ENCODE measurements around the gene TRIM58. TPM values are rescaled to one million over a fixed set of nuclear protein-coding genes. Genes with fewer than 3 reads are reported as not detected.

The TRIM58 gene, protein sequence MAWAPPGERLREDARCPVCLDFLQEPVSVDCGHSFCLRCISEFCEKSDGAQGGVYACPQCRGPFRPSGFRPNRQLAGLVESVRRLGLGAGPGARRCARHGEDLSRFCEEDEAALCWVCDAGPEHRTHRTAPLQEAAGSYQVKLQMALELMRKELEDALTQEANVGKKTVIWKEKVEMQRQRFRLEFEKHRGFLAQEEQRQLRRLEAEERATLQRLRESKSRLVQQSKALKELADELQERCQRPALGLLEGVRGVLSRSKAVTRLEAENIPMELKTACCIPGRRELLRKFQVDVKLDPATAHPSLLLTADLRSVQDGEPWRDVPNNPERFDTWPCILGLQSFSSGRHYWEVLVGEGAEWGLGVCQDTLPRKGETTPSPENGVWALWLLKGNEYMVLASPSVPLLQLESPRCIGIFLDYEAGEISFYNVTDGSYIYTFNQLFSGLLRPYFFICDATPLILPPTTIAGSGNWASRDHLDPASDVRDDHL
- 1 to 10 TPM; 3.8 to 4.8 TPM for total RNA-seq
- polyA plus RNA-seq (ENCODE audit: insufficient read length in 6 of 6), result 1 to 10 TPM; 1.6 to 4.2 (median 3.5) TPM
- long read RNA-seq, donor 1, partial matches to known transcripts, result 0 of 3 reads
- long read RNA-seq, donor 1, other reads (novel, unspliced or antisense), result 0 of 3 reads
- long read RNA-seq, donor 2, partial matches to known transcripts, result 0 of 1 reads
- long read RNA-seq, donor 2, other reads (novel, unspliced or antisense), result 0 of 1 reads
- long read RNA-seq, donor 3, result 0 reads
- long read RNA-seq, donor 4, partial matches to known transcripts, result 1 of 2 reads
- long read RNA-seq, donor 4, other reads (novel, unspliced or antisense), result 0 of 2 reads
- long read RNA-seq, donor 5, partial matches to known transcripts, result 0 of 1 reads
- long read RNA-seq, donor 5, other reads (novel, unspliced or antisense), result 0 of 1 reads
- long read RNA-seq, donor 6, result 0 reads
- long read RNA-seq, donor 7, partial matches to known transcripts, result 0 of 1 reads
- long read RNA-seq, donor 7, other reads (novel, unspliced or antisense), result 0 of 1 reads
- long read RNA-seq, donor 8, result 0 reads
- long read RNA-seq, donor 9, result 0 reads
- long read RNA-seq, donor 10, partial matches to known transcripts, result 0 of 2 reads
- long read RNA-seq, donor 10, other reads (novel, unspliced or antisense), result 2 of 2 reads
- long read RNA-seq, donor 11, result 0 reads
- long read RNA-seq, donor 12, result 0 reads

DNA sequence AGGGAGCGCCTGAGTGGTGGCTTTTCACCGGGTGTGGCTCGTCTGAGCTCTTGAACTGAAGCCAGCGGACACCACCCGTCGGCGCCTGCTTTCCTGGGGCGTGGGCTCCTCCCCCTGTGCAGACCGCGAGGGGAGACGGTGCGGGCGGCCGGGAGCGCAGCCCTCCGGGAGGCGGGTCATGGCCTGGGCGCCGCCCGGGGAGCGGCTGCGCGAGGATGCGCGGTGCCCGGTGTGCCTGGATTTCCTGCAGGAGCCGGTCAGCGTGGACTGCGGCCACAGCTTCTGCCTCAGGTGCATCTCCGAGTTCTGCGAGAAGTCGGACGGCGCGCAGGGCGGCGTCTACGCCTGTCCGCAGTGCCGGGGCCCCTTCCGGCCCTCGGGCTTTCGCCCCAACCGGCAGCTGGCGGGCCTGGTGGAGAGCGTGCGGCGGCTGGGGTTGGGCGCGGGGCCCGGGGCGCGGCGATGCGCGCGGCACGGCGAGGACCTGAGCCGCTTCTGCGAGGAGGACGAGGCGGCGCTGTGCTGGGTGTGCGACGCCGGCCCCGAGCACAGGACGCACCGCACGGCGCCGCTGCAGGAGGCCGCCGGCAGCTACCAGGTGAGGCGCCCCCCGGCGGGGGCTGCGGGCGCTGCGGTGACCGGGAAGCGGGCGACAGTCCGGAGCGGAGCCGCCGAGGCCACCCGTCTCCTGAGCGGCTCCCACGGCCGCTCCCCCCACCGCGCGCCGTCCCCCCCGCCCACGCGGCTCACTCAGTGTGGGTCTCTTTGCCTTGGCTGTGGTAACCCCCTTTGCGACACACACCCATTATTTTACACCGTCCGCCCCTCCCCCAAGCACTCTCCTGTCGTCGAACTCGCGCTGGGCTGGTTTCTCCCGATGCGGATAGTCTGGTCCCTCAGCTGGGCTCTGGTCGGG, at the start of gene TRIM58:
TRIM58 (plus strand) TSS at position 119 of the 916 bp plus-strand sequence; CDS start at position 179, 60 bp downstream.
- Histone ChIP-seq H3K36me3 (no peaks in the 10 kb centered on the region), H3K4me3 (peak within 1 kb of the TSS; percentile 31 to 42), H3K27me3 (peaks cover 13 to 39% of the 10 kb centered on the region in 2 donors), H3K9me3 (no peaks in the 10 kb centered on the region), H3K4me1 (peaks cover 0 to 14% of the 10 kb centered on the region in 2 donors), H3K27ac (no peak within 1 kb of the TSS)
- TF ChIP-seq, protein P1, sequence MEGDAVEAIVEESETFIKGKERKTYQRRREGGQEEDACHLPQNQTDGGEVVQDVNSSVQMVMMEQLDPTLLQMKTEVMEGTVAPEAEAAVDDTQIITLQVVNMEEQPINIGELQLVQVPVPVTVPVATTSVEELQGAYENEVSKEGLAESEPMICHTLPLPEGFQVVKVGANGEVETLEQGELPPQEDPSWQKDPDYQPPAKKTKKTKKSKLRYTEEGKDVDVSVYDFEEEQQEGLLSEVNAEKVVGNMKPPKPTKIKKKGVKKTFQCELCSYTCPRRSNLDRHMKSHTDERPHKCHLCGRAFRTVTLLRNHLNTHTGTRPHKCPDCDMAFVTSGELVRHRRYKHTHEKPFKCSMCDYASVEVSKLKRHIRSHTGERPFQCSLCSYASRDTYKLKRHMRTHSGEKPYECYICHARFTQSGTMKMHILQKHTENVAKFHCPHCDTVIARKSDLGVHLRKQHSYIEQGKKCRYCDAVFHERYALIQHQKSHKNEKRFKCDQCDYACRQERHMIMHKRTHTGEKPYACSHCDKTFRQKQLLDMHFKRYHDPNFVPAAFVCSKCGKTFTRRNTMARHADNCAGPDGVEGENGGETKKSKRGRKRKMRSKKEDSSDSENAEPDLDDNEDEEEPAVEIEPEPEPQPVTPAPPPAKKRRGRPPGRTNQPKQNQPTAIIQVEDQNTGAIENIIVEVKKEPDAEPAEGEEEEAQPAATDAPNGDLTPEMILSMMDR (IDR thresholded peaks at IDR 0.05), result no peak
- peak in 1 of 4 donors; percentile 79 for DNase-seq
- intact Hi-C loops (cut with DNase I), result no loop called here
- peak; percentile 75 for ATAC-seq

DNA sequence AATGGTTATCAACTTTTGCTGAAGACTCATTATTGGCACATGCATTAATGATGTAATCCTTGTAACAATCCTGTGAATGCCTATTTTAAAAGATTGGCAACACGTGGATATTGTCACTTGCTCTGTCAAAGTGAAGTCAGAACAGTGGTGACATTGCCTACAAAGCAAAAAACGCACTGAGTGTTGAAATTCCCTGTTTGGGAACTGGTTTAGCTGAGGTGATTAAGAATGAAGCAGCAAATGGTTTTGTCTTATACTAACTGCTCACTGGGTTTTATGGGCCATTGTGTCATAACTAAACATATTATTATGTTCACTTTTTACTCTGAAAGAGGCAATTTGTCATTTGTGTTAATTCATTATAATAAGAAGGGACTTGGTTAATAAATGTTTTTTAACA, 44.4 kb upstream of the TRIM58 start:
- no peak for DNase-seq
- Histone ChIP-seq H3K36me3 (no peaks in the 10 kb centered on the region), H3K9me3 (peaks cover 0 to 4% of the 10 kb centered on the region in 2 donors), H3K4me1 (no peaks in the 10 kb centered on the region), H3K27me3 (no peaks in the 10 kb centered on the region), H3K27ac (no peak overlapping the region), H3K4me3 (no peak overlapping the region)
- ATAC-seq, result no peak
- TF ChIP-seq, protein P1 (IDR thresholded peaks at IDR 0.05), result no peak
- intact Hi-C loops (cut with DNase I), result no loop called here

DNA sequence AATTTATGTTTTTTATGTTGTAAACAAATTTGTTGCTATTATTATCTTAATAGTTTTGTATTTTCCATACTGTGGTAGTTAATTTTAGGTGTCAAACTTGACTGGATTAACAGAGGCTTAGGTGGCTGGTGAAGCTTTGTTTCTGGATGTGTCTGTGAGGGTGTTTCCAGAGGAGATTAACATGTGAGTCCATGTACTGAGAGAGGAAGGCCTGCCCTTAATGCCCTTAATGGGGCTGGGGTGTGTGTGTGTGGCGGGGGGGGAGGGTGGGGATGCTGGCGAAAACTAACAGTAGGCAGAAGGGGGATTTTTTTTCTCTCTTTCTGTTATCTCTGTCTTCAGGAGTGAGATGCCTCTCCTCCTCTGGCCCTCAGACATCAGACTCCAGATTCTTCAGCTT, 34.9 kb upstream of the TRIM58 start:
- no peaks in the 10 kb centered on the region for H3K9me3 ChIP-seq
- H3K36me3 ChIP-seq, result no peaks in the 10 kb centered on the region
- H3K4me3 ChIP-seq, result no peak overlapping the region
- no peak for DNase-seq
- TF ChIP-seq, protein P1 (IDR thresholded peaks at IDR 0.05), result no peak
- H3K4me1 ChIP-seq, result no peaks in the 10 kb centered on the region
- ATAC-seq, result no peak
- intact Hi-C loops (cut with DNase I), result no loop called here
- H3K27me3 ChIP-seq, result no peaks in the 10 kb centered on the region
- H3K27ac ChIP-seq, result no peak overlapping the region

DNA sequence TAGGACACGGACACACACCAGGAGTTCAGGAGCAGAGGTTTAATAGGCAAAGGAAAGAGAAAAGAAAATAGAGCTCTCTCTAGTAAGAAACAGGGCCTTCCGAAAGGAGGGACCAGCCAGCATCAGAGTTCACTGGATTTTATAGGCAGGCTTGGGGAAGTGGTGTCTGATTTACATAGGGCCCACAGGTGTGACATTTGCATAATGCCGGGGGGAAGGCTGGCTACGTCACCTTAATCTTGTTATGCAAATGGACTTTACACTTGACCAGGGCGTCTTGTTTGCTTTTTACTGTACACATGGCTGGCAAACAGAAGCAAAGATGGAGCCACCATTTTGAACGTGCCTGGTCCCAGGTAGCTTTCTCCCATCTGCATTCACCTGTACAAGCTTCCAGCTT, 33.0 kb upstream of the TRIM58 start, which contains the start of gene OR14A16:
OR14A16 (minus strand) TSS at position 97 of the 400 bp plus-strand sequence. CDS start 8,390 bp downstream, outside the sequence.
- no peaks in the 10 kb centered on the region for H3K27me3 ChIP-seq
- no peaks in the 10 kb centered on the region for H3K36me3 ChIP-seq
- TF ChIP-seq, protein P1 (IDR thresholded peaks at IDR 0.05), result no peak
- intact Hi-C loops (cut with DNase I), result no loop called here
- no peak within 1 kb of the TSS for H3K4me3 ChIP-seq
- no peak within 1 kb of the TSS for H3K27ac ChIP-seq
- ATAC-seq (no peak), DNase-seq (no peak)
- H3K4me1 ChIP-seq, result no peaks in the 10 kb centered on the region
- H3K9me3 ChIP-seq, result no peaks in the 10 kb centered on the region

All from left lung (tissue), 14 donors.